ENCODE measurements around the gene SIRT5. TPM values are rescaled to one million over a fixed set of nuclear protein-coding genes. Genes with fewer than 3 reads are reported as not detected.

SIRT5 gene
- total RNA-seq, 1 experiment from 2014 or later: 15.9 TPM

- CTCF ChIA-PET: no interaction called here
- intact Hi-C loops (cut with micrococcal nuclease; ENCODE audit: unreplicated experiment): no loop called here
- H4K20me1 ChIP-seq (ENCODE audit: insufficient read depth): no peaks in the 10 kb centered on the region
- H3K27me3 ChIP-seq (ENCODE audit: insufficient read depth, low read depth): no peaks in the 10 kb centered on the region
- H3K36me3 ChIP-seq (ENCODE audit: low read depth): no peaks in the 10 kb centered on the region
- H3F3A ChIP-seq (ENCODE audit: insufficient read depth, low read depth): no peaks in the 10 kb centered on the region
- POLR2A ChIA-PET (ENCODE audit: unreplicated experiment): no interaction called here
- no peaks in the 10 kb centered on the region for H3K9me3 ChIP-seq (ENCODE audit: insufficient read depth, low read depth)
- TF ChIP-seq EZH2 (IDR thresholded peaks at IDR 0.05; ENCODE audit: low read depth): no peak
- no peak for TF ChIP-seq CTCF (conservative IDR thresholded peaks at IDR 0.05)
- H3K4me3 ChIP-seq: no peak overlapping the region
- no peaks in the 10 kb centered on the region for H3K79me2 ChIP-seq (ENCODE audit: low read depth)
- H3K9me2 ChIP-seq (ENCODE audit: insufficient read depth): no peaks in the 10 kb centered on the region
- H3K27ac ChIP-seq: no peak overlapping the region
- no TSS peak for BruUV-seq (replicated peaks)
- no peak overlapping the region for H3K4me2 ChIP-seq
- peaks cover 14% of the 10 kb centered on the region for H3K4me1 ChIP-seq (replicated peaks; ENCODE audit: insufficient read depth)
- no peak overlapping the region for H2AFZ ChIP-seq
- peak in 1 of 2 experiments; percentile 7 for DNase-seq
Observed at GRCh38 chr6:13554929-13555333, 19.5 kb upstream of the SIRT5 start.

- Histone ChIP-seq H3K9me3 (ENCODE audit: insufficient read depth, low read depth) (no peaks in the 10 kb centered on the region), H4K20me1 (ENCODE audit: insufficient read depth) (no peaks in the 10 kb centered on the region), H3K4me2 (no peak overlapping the region), H3F3A (ENCODE audit: insufficient read depth, low read depth) (no peaks in the 10 kb centered on the region), H3K36me3 (ENCODE audit: low read depth) (no peaks in the 10 kb centered on the region), H3K27me3 (ENCODE audit: insufficient read depth, low read depth) (no peaks in the 10 kb centered on the region), H3K4me3 (no peak overlapping the region), H3K79me2 (ENCODE audit: low read depth) (no peaks in the 10 kb centered on the region), H3K4me1 (replicated peaks; ENCODE audit: insufficient read depth) (peaks cover 17% of the 10 kb centered on the region), H2AFZ (no peak overlapping the region), H3K27ac (no peak overlapping the region), H3K9me2 (ENCODE audit: insufficient read depth) (no peaks in the 10 kb centered on the region)
- no peak for TF ChIP-seq CTCF (conservative IDR thresholded peaks at IDR 0.05)
- ChIA-PET POLR2A (ENCODE audit: unreplicated experiment) (no interaction called here), CTCF (interaction anchor here (1.8 kb wide), 1 partner anchor 17 kb away, joined by 7 read pairs; the partner anchor contains the start of gene SIRT5)
- intact Hi-C loops (cut with micrococcal nuclease; ENCODE audit: unreplicated experiment): no loop called here
- DNase-seq: no peak
- BruUV-seq (replicated peaks): no TSS peak
Observed at GRCh38 chr6:13557841-13558240, 16.6 kb upstream of the SIRT5 start.

DNA sequence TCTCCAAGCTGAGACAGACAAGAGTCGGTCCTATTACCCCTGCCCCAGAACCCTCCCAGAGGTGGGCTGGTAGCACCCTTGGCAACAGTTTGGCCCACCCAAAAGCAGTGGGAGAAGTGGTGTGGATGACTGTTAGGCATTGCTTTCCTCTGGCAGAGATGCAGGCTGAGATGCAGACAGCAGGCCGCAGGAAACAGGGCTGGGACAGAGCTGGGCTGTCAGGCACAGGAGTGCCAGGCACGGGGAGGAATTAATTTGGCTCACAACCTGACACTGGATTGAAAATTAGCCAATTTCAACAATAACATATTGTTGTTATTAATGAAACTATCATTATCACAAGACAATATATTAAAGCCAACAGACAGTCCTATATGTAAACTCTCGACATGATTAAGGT, 15.7 kb upstream of the SIRT5 start:
- Histone ChIP-seq H4K20me1 (ENCODE audit: insufficient read depth) (no peaks in the 10 kb centered on the region), H3K79me2 (ENCODE audit: low read depth) (no peaks in the 10 kb centered on the region), H3K27ac (no peak overlapping the region), H3K9me3 (ENCODE audit: insufficient read depth, low read depth) (no peaks in the 10 kb centered on the region), H3F3A (ENCODE audit: insufficient read depth, low read depth) (no peaks in the 10 kb centered on the region), H3K27me3 (ENCODE audit: insufficient read depth, low read depth) (no peaks in the 10 kb centered on the region), H3K9me2 (ENCODE audit: insufficient read depth) (no peaks in the 10 kb centered on the region), H3K4me2 (peak overlapping the region; percentile 21; the same call in 1 of the 2 replicates), H2AFZ (0 out of 2 replicates have a peak overlapping the region, but pooled peaks have one; percentile 72), H3K36me3 (ENCODE audit: low read depth) (no peaks in the 10 kb centered on the region), H3K4me3 (no peak overlapping the region), H3K4me1 (replicated peaks; ENCODE audit: insufficient read depth) (peaks cover 17% of the 10 kb centered on the region)
- TF ChIP-seq CTCF (conservative IDR thresholded peaks at IDR 0.05): no peak
- no peak for TF ChIP-seq EZH2 (IDR thresholded peaks at IDR 0.05; ENCODE audit: low read depth)
- POLR2A ChIA-PET (ENCODE audit: unreplicated experiment): no interaction called here
- intact Hi-C loops (cut with micrococcal nuclease; ENCODE audit: unreplicated experiment): no loop called here
- CTCF ChIA-PET: interaction anchor here (1.8 kb wide), 1 partner anchor 16 kb away, joined by 7 read pairs; the partner anchor contains the start of gene SIRT5
- BruUV-seq (replicated peaks): no TSS peak
- DNase-seq: no peak
